Lung (tissue), 12 donors: Measurements from ENCODE around the gene ABHD5. TPM values are rescaled to one million over a fixed set of nuclear protein-coding genes. Genes with fewer than 3 reads are reported as not detected.
A peak's percentile ranks its signal among the peaks of the same experiment; 100 is the strongest.

ENCODE experiments used
- ATAC-seq: fragments of 200-7000 bp; cut with Tn5 transposase; one replicate; pipeline ENCODE4 v1.9.1; 2020; ENCODE audit warnings: moderate number of reproducible peaks; ENCODE audit not compliant: insufficient read depth, low FRiP score
- DNase-seq, 3 donors: peaks; one replicate each; pipeline ENCODE4 v3.0.0-alpha.2; 2013 to 2017
- H3K27ac ChIP-seq, 2 donors: one replicate each; pipeline ENCODE4 v1.5.1; 2013; ENCODE audit warnings: mild to moderate bottlenecking in 2 of 2, moderate library complexity in 2 of 2, control low read depth in 1 of 2, inconsistent platforms in 1 of 2, low read depth in 1 of 2, low read length in 1 of 2
- H3K27me3 ChIP-seq, 3 donors: one replicate each; pipeline ENCODE4 v1.5.1; 2013; ENCODE audit warnings: low read length in 2 of 3; ENCODE audit not compliant: control insufficient read depth in 3 of 3, insufficient read depth in 3 of 3
- H3K36me3 ChIP-seq, 4 donors: one replicate each; pipeline ENCODE4 v1.5.1; 2013; ENCODE audit warnings: low read length in 4 of 4, mild to moderate bottlenecking in 1 of 4, moderate library complexity in 1 of 4; ENCODE audit not compliant: control insufficient read depth in 4 of 4, insufficient read depth in 4 of 4
- H3K4me1 ChIP-seq, 5 donors: one replicate each; pipeline ENCODE4 v1.5.1; 2013; ENCODE audit warnings: low read length in 5 of 5, mild to moderate bottlenecking in 2 of 5, moderate library complexity in 1 of 5; ENCODE audit not compliant: control insufficient read depth in 5 of 5, insufficient read depth in 5 of 5
- H3K4me3 ChIP-seq: one replicate; pipeline ENCODE4 v1.5.1; 2013; ENCODE audit warnings: mild to moderate bottlenecking, control low read depth, moderate library complexity
- H3K9ac ChIP-seq, 2 donors: one replicate each; pipeline ENCODE4 v1.5.1; 2013; ENCODE audit warnings: low read length in 2 of 2, control low read depth in 1 of 2; ENCODE audit not compliant: insufficient read depth in 1 of 2
- H3K9me3 ChIP-seq, 4 donors: one replicate each; pipeline ENCODE4 v1.5.1; 2013; ENCODE audit warnings: low read length in 3 of 4, mild to moderate bottlenecking in 1 of 4, moderate library complexity in 1 of 4; ENCODE audit not compliant: control insufficient read depth in 4 of 4, insufficient read depth in 3 of 4
- WGBS, 2 donors: extraction: QIAGEN DNeasy Blood & Tissue Kit; methylation state at CpG; one replicate each; pipeline ENCODE4 v1.1.7; 2013; 5-methylcytosine and 5-hydroxymethylcytosine counted together
- polyA plus RNA-seq, 2 donors: library from polyadenylated mRNA; stranded (reverse); fragments of 200-250 nt; gene quantifications; one replicate each; pipeline ENCODE4 v1.2.1, GENCODE V29; 2013
- total RNA-seq, 2 donors: library from RNA; depleted of rRNA in 1 of 2; stranded (reverse); fragments of >200 nt in 1 of 2; gene quantifications; one replicate each; pipeline ENCODE4 v1.2.1, GENCODE V29; 2014 to 2021
- TF ChIP-seq, protein P1 (sequence below): IDR thresholded peaks from 2 replicates; pipeline ENCODE4 v1.5.1; 2012; ENCODE audit warnings: mild to moderate bottlenecking; ENCODE audit errors: control extremely low read depth, extremely low read depth
- donor health status: control.
- donor health status: control.
- donor health status: Bipolar disorder and iron deficiency.
- donor health status: healthy.
- donor health status: DM: yes; HTN: yes; CAD: no.

ABHD5 gene
- total and polyA plus RNA-seq, 4 donors: 18.3 to 31.4 (median 30.9) TPM

DNA sequence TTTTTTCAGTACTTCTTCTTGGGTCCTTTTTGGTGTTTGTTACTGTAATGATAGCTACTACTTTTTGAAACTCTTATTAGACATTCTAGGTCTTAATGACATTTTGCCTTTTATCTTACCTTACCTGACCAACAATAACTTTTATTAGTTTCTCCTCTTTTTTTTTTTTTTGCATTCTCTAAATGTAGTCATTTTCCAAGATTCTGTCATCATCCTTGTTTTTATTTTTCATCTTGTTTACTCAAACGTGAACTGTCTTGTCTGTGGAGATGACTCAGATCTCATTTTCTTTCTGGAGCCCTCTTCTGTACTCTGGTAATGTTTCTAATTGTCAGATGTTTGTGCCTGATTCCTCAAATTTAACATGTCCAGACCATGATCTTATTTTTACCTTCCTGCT is 2.9 kb downstream of the ABHD5 start:
- 59 to 66% methylated on average over 1 of the region's 1 CpG for WGBS, 2 donors
- H3K27me3 ChIP-seq: no peaks in the 10 kb centered on the region
- no peak overlapping the region for H3K4me3 ChIP-seq
- H3K9me3 ChIP-seq: no peaks in the 10 kb centered on the region
- H3K27ac ChIP-seq: no peak overlapping the region
- ATAC-seq (no peak), DNase-seq (no peak)
- peaks cover 0 to 23% (median 6%) of the 10 kb centered on the region in 5 donors for H3K4me1 ChIP-seq
- TF ChIP-seq, protein P1, sequence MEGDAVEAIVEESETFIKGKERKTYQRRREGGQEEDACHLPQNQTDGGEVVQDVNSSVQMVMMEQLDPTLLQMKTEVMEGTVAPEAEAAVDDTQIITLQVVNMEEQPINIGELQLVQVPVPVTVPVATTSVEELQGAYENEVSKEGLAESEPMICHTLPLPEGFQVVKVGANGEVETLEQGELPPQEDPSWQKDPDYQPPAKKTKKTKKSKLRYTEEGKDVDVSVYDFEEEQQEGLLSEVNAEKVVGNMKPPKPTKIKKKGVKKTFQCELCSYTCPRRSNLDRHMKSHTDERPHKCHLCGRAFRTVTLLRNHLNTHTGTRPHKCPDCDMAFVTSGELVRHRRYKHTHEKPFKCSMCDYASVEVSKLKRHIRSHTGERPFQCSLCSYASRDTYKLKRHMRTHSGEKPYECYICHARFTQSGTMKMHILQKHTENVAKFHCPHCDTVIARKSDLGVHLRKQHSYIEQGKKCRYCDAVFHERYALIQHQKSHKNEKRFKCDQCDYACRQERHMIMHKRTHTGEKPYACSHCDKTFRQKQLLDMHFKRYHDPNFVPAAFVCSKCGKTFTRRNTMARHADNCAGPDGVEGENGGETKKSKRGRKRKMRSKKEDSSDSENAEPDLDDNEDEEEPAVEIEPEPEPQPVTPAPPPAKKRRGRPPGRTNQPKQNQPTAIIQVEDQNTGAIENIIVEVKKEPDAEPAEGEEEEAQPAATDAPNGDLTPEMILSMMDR: no peak
- H3K36me3 ChIP-seq: peaks cover 0 to 1% (median 0%) of the 10 kb centered on the region in 4 donors
- no peak overlapping the region for H3K9ac ChIP-seq

GRCh38 chr3:43695443-43695842 is 4.7 kb downstream of the ABHD5 start:
- Histone ChIP-seq H3K27me3 (no peaks in the 10 kb centered on the region), H3K9ac (no peak overlapping the region), H3K36me3 (peaks cover 0 to 2% (median under 1%) of the 10 kb centered on the region in 4 donors), H3K27ac (no peak overlapping the region), H3K9me3 (no peaks in the 10 kb centered on the region), H3K4me1 (peaks cover 0 to 23% (median 6%) of the 10 kb centered on the region in 5 donors), H3K4me3 (no peak overlapping the region)
- ATAC-seq (no peak), DNase-seq (peak in 2 of 3 donors; percentile 70 to 80)
- TF ChIP-seq, protein P1: no peak
- 24 to 42% methylated on average over 2 of the region's 2 CpGs for WGBS, 2 donors

DNA sequence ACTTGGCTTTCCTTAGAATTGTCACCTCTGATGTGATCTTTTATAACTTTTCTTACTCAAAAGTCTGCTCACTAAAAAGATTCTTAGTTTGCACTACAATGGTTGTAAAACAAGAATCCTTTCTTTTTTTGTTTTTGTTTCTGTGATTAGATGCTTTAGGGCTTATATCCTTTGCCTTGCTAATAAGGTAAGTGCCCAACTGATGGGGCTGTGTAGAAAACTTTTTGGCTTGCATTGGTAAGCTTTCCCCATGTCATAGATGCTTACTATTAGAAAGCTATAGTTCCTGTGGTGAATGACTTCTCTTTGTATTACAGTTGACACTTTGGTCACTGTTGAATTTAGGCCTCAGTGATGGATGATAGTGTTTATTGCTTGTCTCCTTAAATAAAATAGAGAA is 5.1 kb downstream of the ABHD5 start:
- TF ChIP-seq, protein P1: no peak
- DNase-seq (no peak), ATAC-seq (no peak)
- no peaks in the 10 kb centered on the region for H3K9me3 ChIP-seq
- peaks cover 0 to 2% (median under 1%) of the 10 kb centered on the region in 4 donors for H3K36me3 ChIP-seq
- H3K27me3 ChIP-seq: no peaks in the 10 kb centered on the region
- H3K9ac ChIP-seq: no peak overlapping the region
- peaks cover 0 to 23% (median 6%) of the 10 kb centered on the region in 5 donors for H3K4me1 ChIP-seq
- no peak overlapping the region for H3K4me3 ChIP-seq
- H3K27ac ChIP-seq: no peak overlapping the region

GRCh38 chr3:43696441-43696840 is 5.7 kb downstream of the ABHD5 start:
- TF ChIP-seq, protein P1: no peak
- Histone ChIP-seq H3K9ac (no peak overlapping the region), H3K9me3 (no peaks in the 10 kb centered on the region), H3K4me3 (no peak overlapping the region), H3K27me3 (no peaks in the 10 kb centered on the region), H3K27ac (peak overlapping the region in 1 of 2 donors; percentile 40), H3K36me3 (peaks cover 0 to 2% (median under 1%) of the 10 kb centered on the region in 4 donors), H3K4me1 (peaks cover 0 to 23% (median 6%) of the 10 kb centered on the region in 5 donors)
- no peak for DNase-seq
- 66 to 79% methylated on average over 1 of the region's 1 CpG for WGBS, 2 donors
- no peak for ATAC-seq
